Astrocyte of the spinal cord (primary cell): ENCODE measurements around the gene GARNL3.

Experiments used
- DNase-seq: peaks from one replicate; pipeline ENCODE4 v3.0.0; 2011; ENCODE audit warnings: low read depth, low spot score
- H3K4me3 ChIP-seq: 2 replicates; pipeline ENCODE4 v1.5.1; 2011; ENCODE audit warnings: low read depth, mild to moderate bottlenecking, low read length, moderate library complexity
- in situ Hi-C: cut with HindIII; loops from 2 replicates; pipeline ENCODE4 v1.10.0; 2017; ENCODE audit warnings: low sequenced_read_pairs
- TF ChIP-seq, protein P1 (sequence below): IDR thresholded peaks from 2 replicates; pipeline ENCODE4 v1.5.1; 2012; ENCODE audit warnings: low read depth, mild to moderate bottlenecking, low read length, inconsistent platforms

GARNL3 gene

DNA sequence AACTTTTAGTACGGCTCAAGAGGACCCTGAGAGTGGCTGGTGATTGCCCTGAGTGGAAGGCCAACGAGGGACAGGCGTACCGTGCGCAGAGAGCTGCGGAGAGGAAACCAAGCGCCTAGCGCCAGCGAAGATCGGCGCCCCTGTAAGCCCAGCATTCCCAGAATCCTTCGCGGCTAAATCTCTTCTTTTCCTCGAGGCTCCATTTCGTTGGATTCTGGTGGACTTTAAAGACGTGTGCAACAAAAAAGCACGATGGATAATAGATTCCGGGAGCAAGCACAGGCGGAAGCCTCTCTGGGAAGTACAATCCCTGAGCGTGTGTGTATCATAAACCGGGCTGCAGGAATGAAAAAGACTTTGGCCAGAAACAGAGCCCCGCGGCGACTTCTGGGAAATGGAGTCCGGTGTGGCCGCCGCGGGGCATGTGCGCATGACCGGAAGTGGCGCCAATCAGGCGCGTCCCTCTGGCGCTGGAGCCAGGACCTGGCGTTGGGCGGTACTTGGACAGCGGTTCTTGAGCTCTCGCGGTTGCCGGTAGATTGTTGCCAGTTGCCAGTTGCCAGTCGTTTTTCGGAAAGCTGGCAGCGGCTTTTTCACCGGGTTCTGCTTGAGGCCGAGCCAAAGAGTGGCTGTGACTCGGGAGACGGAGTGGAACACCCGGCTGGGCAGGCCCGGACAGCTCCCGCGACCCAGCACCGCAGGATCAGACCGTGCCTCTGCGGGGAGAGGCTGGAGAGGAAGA, 159.5 kb downstream of the GARNL3 start, which contains the start of gene ZNF79:
Gene ZNF79 (plus strand): TSS at position 449 of the 742 bp plus-strand sequence. CDS start 406 bp downstream, outside the sequence.
- TF ChIP-seq, protein P1, sequence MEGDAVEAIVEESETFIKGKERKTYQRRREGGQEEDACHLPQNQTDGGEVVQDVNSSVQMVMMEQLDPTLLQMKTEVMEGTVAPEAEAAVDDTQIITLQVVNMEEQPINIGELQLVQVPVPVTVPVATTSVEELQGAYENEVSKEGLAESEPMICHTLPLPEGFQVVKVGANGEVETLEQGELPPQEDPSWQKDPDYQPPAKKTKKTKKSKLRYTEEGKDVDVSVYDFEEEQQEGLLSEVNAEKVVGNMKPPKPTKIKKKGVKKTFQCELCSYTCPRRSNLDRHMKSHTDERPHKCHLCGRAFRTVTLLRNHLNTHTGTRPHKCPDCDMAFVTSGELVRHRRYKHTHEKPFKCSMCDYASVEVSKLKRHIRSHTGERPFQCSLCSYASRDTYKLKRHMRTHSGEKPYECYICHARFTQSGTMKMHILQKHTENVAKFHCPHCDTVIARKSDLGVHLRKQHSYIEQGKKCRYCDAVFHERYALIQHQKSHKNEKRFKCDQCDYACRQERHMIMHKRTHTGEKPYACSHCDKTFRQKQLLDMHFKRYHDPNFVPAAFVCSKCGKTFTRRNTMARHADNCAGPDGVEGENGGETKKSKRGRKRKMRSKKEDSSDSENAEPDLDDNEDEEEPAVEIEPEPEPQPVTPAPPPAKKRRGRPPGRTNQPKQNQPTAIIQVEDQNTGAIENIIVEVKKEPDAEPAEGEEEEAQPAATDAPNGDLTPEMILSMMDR = no peak
- in situ Hi-C loops = no loop called here
- H3K4me3 ChIP-seq = peak within 1 kb of the TSS; percentile 97
- peak; percentile 95 for DNase-seq

DNA sequence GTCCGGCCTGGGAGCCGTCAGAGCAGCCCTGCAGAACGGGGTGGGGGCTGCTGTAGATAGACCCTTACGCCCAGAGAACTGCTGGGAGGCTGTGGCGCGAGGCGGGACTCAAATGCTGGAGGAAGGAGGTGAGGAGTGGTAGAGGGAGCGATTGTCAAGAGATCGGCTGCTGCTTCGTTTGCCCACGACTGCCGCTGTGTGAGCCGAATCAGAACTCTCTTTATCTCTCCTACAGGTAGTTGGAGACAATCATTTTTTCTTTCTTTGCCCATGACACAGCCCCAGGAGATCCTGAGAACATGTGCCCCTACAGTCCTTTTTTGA, 160.1 kb downstream of the GARNL3 start:
- peak overlapping the region; percentile 97 for H3K4me3 ChIP-seq
- no peak for DNase-seq
- TF ChIP-seq, protein P1 = no peak
- in situ Hi-C loops = no loop called here

DNA sequence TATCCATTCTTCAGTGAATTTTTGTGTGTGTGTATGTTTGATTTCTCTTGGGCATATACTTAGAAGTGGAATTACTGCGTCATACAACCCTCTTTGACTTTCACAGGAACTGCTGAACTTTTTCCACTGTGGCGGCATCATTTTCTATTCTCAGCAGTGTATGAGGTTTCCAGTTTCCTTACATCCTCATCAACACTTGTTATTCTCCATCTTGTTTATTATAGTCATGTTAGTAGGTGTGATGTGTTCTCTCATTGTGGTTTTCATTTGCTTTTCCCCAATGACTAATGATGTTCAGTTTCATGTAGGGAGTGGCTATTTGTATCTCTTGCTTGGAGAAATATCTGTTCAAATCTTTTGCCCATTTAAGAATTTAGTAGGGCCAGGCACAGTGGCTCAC, 162.2 kb downstream of the GARNL3 start:
- TF ChIP-seq, protein P1 = no peak
- DNase-seq = no peak
- in situ Hi-C loops = no loop called here
- no peak overlapping the region for H3K4me3 ChIP-seq

DNA sequence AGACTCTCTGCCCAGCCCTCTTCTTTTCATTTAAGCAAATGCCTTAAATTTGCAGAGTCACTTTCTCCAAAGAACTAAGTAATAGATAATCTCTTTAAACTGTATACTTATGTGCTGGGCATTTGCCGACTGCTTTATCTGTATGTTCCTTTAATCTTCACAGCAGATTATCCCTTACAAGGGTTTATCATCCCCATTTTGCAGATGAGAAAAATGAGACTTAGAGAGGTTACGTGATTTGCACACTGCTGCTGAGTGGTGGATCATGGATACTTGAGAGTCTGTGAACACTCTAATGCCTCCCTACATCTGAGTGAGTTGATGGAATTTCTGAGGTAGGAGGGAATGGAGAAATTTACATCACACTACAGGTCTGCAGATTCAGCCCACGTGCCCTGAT, 163.8 kb downstream of the GARNL3 start:
- H3K4me3 ChIP-seq = no peak overlapping the region
- in situ Hi-C loops = no loop called here
- no peak for DNase-seq
- TF ChIP-seq, protein P1 = no peak

DNA sequence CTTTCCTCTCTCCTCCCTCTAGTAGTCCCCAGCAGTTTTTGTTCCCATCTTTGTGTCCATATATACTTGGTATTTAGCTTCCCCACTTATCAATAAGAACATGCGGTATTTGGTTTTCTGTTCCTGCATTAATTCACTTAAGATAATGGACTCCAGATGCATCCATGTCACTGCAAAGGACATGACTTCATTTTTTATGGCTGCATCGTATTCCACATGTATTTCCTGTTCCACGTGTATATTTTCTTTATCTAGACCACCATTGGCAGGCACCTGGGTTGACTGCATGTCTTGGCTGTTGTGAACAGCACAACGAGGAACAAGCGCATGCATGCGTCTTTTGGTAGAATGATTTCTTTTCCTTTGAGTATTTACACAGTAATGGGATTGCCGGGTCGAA, 165.8 kb downstream of the GARNL3 start:
- TF ChIP-seq, protein P1 = no peak
- no peak overlapping the region for H3K4me3 ChIP-seq
- in situ Hi-C loops = no loop called here
- no peak for DNase-seq

DNA sequence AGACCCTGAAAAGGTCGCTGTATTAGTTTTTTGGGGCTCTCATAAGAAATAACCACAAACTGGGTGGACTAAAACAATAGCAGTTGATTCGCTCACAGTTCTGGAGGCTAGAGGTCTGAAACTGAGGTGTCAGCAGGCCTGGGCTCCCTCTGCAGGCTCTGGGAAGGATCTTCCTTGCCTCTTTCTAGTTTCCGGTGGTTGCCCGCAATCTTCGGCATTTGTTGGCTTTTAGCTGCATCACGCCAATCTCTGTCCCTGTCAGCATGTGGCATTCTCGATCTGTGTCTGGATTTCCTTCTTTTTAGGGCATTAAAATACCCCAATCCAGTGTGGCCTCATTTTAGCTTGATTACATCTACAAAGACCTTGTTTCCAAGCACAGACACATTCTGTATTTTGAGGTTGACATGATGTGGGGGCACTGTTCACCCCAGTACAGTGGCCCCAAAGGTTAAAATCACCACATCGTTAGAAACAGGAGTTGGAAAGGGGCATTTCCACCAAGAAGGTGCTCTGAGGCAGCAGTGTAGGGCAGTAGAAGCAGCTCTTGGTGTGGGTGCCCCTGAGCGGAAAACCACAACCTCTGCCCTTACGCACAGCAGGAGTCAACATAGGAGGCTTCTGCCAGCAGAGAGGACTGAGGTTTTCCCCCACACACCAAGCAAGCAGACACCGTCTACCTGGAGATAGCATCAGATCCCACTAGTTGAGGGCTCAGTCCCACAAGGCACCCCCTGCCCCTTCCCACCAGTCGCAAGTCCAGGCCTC, 173.1 kb downstream of the GARNL3 start:
- no peak overlapping the region for H3K4me3 ChIP-seq
- TF ChIP-seq, protein P1 = peak; percentile 20
- in situ Hi-C loops = no loop called here
- no peak for DNase-seq
